Ishikawa (cell line): ENCODE results near the gene CLPTM1L.

Source experiments
- CEBPB ChIP-seq: IDR thresholded peaks from 2 replicates; pipeline ENCODE4 v1.6.1; 2012
- CREB1 ChIP-seq: IDR thresholded peaks from 2 replicates; pipeline ENCODE4 v1.6.1; 2012; ENCODE audit warnings: low read depth
- EGR1 ChIP-seq: IDR thresholded peaks from 2 replicates; pipeline ENCODE4 v1.6.1; 2012
- EP300 ChIP-seq: IDR thresholded peaks from 2 replicates; pipeline ENCODE4 v1.6.1; 2012; ENCODE audit warnings: borderline replicate concordance
- FOXM1 ChIP-seq: IDR thresholded peaks from 2 replicates; pipeline ENCODE4 v1.6.1; 2012; ENCODE audit warnings: low read depth, borderline replicate concordance
- MAX ChIP-seq: IDR thresholded peaks from 2 replicates; pipeline ENCODE4 v1.6.1; 2012
- NFIC ChIP-seq: IDR thresholded peaks from 2 replicates; pipeline ENCODE4 v1.6.1; 2012
- RAD21 ChIP-seq: IDR thresholded peaks from 2 replicates; pipeline ENCODE4 v1.6.1; 2012; ENCODE audit warnings: low read depth
- REST ChIP-seq: IDR thresholded peaks from 2 replicates; pipeline ENCODE4 v1.6.1; 2012; ENCODE audit warnings: low read depth, mild to moderate bottlenecking
- TAF1 ChIP-seq: IDR thresholded peaks from 2 replicates; pipeline ENCODE4 v1.6.1; 2012; ENCODE audit warnings: low read depth, mild to moderate bottlenecking
- TCF12 ChIP-seq: IDR thresholded peaks from 2 replicates; pipeline ENCODE4 v1.6.1; 2012; ENCODE audit warnings: low read depth
- TEAD4 ChIP-seq: IDR thresholded peaks from 2 replicates; pipeline ENCODE4 v1.6.1; 2012
- USF1 ChIP-seq: IDR thresholded peaks from 2 replicates; pipeline ENCODE4 v1.6.1; 2012
- YY1 ChIP-seq: IDR thresholded peaks from 2 replicates; pipeline ENCODE4 v1.6.1; 2012; ENCODE audit warnings: low read depth
- ZBTB7A ChIP-seq: IDR thresholded peaks from 2 replicates; pipeline ENCODE4 v1.6.1; 2012; ENCODE audit warnings: low read depth

CLPTM1L gene

GRCh38 chr5:1356873-1357787 is 12.2 kb upstream of the CLPTM1L start:
- TF ChIP-seq TEAD4: no peak
- TF ChIP-seq MAX: no peak
- TF ChIP-seq ZBTB7A: no peak
- no peak for TF ChIP-seq TAF1
- TF ChIP-seq REST: no peak
- no peak for TF ChIP-seq RAD21
- TF ChIP-seq EGR1: no peak
- TF ChIP-seq FOXM1: no peak
- TF ChIP-seq NFIC: no peak
- no peak for TF ChIP-seq CREB1
- no peak for TF ChIP-seq EP300
- no peak for TF ChIP-seq YY1
- TF ChIP-seq TCF12: no peak
- TF ChIP-seq CEBPB: no peak
- no peak for TF ChIP-seq USF1

- no peak for TF ChIP-seq TAF1
These were observed 9.7 kb upstream of the CLPTM1L start for GRCh38 chr5:1354576-1354975.

- TF ChIP-seq USF1 (no peak), YY1 (no peak), RAD21 (no peak), NFIC (no peak), CEBPB (no peak), TEAD4 (no peak), CREB1 (no peak), EGR1 (no peak), REST (no peak), TCF12 (no peak), ZBTB7A (no peak), FOXM1 (no peak), EP300 (no peak), MAX (no peak), TAF1 (no peak)
These were observed 7.6 kb upstream of the CLPTM1L start for GRCh38 chr5:1352231-1353219.

- TF ChIP-seq REST: no peak
- no peak for TF ChIP-seq TAF1
- TF ChIP-seq RAD21: no peak
- no peak for TF ChIP-seq EP300
- no peak for TF ChIP-seq TCF12
- no peak for TF ChIP-seq TEAD4
- no peak for TF ChIP-seq NFIC
- no peak for TF ChIP-seq USF1
- no peak for TF ChIP-seq FOXM1
- TF ChIP-seq CREB1: no peak
These were observed 6.3 kb upstream of the CLPTM1L start for GRCh38 chr5:1351156-1351555.
